ENCODE data around the gene POC1A. TPM values are rescaled to one million over a fixed set of nuclear protein-coding genes. Genes with fewer than 3 reads are reported as not detected.

Gene POC1A
- total RNA-seq, 2 experiments from 2014 or later, result 0.22 to 0.39 TPM

- no peak overlapping the region for H3K27ac Mint-ChIP-seq
Measured at GRCh38 chr3:52140769-52141168, 13.5 kb downstream of the POC1A start.

GRCh38 chr3:52140000-52140399 lies 14.2 kb downstream of the POC1A start:
- no peaks in the 10 kb centered on the region for H3K27me3 Mint-ChIP-seq
- H3K27ac Mint-ChIP-seq, result no peak overlapping the region
- TF ChIP-seq CTCF (IDR thresholded peaks at IDR 0.05), result no peak
- no peak for DNase-seq
- ATAC-seq (ENCODE audit: poor library complexity), result no peak
- no peak overlapping the region for H3K4me3 Mint-ChIP-seq
- no peaks in the 10 kb centered on the region for H3K9me3 ChIP-seq (ENCODE audit: control insufficient read depth in 1 of 2, insufficient read depth in 1 of 2, low read length in 2 of 2)
- peaks cover 8% of the 10 kb centered on the region for H3K4me1 Mint-ChIP-seq (ENCODE audit: low read depth)
- no peaks in the 10 kb centered on the region for H3K27me3 ChIP-seq (ENCODE audit: control insufficient read depth in 1 of 2, insufficient read depth in 2 of 2, low read length in 2 of 2)
- H3K36me3 ChIP-seq (ENCODE audit: insufficient read depth, low read length), result no peaks in the 10 kb centered on the region
- H3K9me3 Mint-ChIP-seq, result no peaks in the 10 kb centered on the region
- no peaks in the 10 kb centered on the region for H3K36me3 Mint-ChIP-seq (ENCODE audit: low read depth)
- POLR2A ChIA-PET, result no interaction called here
- intact Hi-C loops (cut with DNase I, micrococcal nuclease), result loop anchor here in 1 of 2 experiments (10.0 kb wide), 1 partner anchor 635 kb away; the partner anchor contains the start of gene DCAF1
- H3K4me1 ChIP-seq (ENCODE audit: insufficient read depth, low read length), result peaks cover 12% of the 10 kb centered on the region
- H3K27ac ChIP-seq (ENCODE audit: low read depth in 1 of 2, low read length in 2 of 2), result no peak overlapping the region
- CTCF ChIA-PET, result no interaction called here
- H3K4me3 ChIP-seq (ENCODE audit: low read length), result no peak overlapping the region

More at GRCh38 chr3:52140769-52141168, 13.5 kb downstream of the POC1A start:
- H3K9me3 Mint-ChIP-seq, result no peaks in the 10 kb centered on the region
- no peaks in the 10 kb centered on the region for H3K36me3 ChIP-seq (ENCODE audit: insufficient read depth, low read length)
- POLR2A ChIA-PET, result no interaction called here
- no peak overlapping the region for H3K27ac ChIP-seq (ENCODE audit: low read depth in 1 of 2, low read length in 2 of 2)
- H3K4me1 Mint-ChIP-seq (ENCODE audit: low read depth), result peaks cover 8% of the 10 kb centered on the region
- no peaks in the 10 kb centered on the region for H3K36me3 Mint-ChIP-seq (ENCODE audit: low read depth)
- no peaks in the 10 kb centered on the region for H3K27me3 Mint-ChIP-seq
- ATAC-seq (ENCODE audit: poor library complexity) (no peak), DNase-seq (no peak)
- intact Hi-C loops (cut with DNase I, micrococcal nuclease), result loop anchor here in 1 of 2 experiments (10.0 kb wide), 1 partner anchor 636 kb away; the partner anchor contains the start of gene DCAF1
- H3K4me3 ChIP-seq (ENCODE audit: low read length), result no peak overlapping the region
- H3K9me3 ChIP-seq (ENCODE audit: control insufficient read depth in 1 of 2, insufficient read depth in 1 of 2, low read length in 2 of 2), result no peaks in the 10 kb centered on the region
- H3K4me1 ChIP-seq (ENCODE audit: insufficient read depth, low read length), result peaks cover 12% of the 10 kb centered on the region
- TF ChIP-seq CTCF (IDR thresholded peaks at IDR 0.05), result no peak
- CTCF ChIA-PET, result no interaction called here
- no peaks in the 10 kb centered on the region for H3K27me3 ChIP-seq (ENCODE audit: control insufficient read depth in 1 of 2, insufficient read depth in 2 of 2, low read length in 2 of 2)
- H3K4me3 Mint-ChIP-seq, result no peak overlapping the region

GRCh38 chr3:52137311-52137710 lies 16.9 kb downstream of the POC1A start:
- CTCF ChIA-PET, result interaction anchor here (0.9 kb wide), 1 partner anchor 136 kb away, joined by 3 read pairs; no protein-coding TSS in a partner anchor
- no peaks in the 10 kb centered on the region for H3K36me3 Mint-ChIP-seq (ENCODE audit: low read depth)
- DNase-seq (no peak), ATAC-seq (ENCODE audit: poor library complexity) (no peak)
- no peak overlapping the region for H3K27ac Mint-ChIP-seq
- Histone ChIP-seq H3K27ac (ENCODE audit: low read depth in 1 of 2, low read length in 2 of 2) (no peak overlapping the region), H3K36me3 (ENCODE audit: insufficient read depth, low read length) (no peaks in the 10 kb centered on the region), H3K4me3 (ENCODE audit: low read length) (no peak overlapping the region), H3K4me1 (ENCODE audit: insufficient read depth, low read length) (no peaks in the 10 kb centered on the region), H3K27me3 (ENCODE audit: control insufficient read depth in 1 of 2, insufficient read depth in 2 of 2, low read length in 2 of 2) (no peaks in the 10 kb centered on the region), H3K9me3 (ENCODE audit: control insufficient read depth in 1 of 2, insufficient read depth in 1 of 2, low read length in 2 of 2) (no peaks in the 10 kb centered on the region)
- H3K4me1 Mint-ChIP-seq (ENCODE audit: low read depth), result no peaks in the 10 kb centered on the region
- TF ChIP-seq CTCF (IDR thresholded peaks at IDR 0.05), result no peak
- POLR2A ChIA-PET, result no interaction called here
- intact Hi-C loops (cut with DNase I, micrococcal nuclease), result no loop called here
- H3K27me3 Mint-ChIP-seq, result no peaks in the 10 kb centered on the region
- no peak overlapping the region for H3K4me3 Mint-ChIP-seq
- H3K9me3 Mint-ChIP-seq, result no peaks in the 10 kb centered on the region

Measured in CD4-positive, alpha-beta T cell (primary cell).